ENCODE measurements around the gene WDR5B. TPM values are rescaled to one million over a fixed set of nuclear protein-coding genes. Genes with fewer than 3 reads are reported as not detected.
A peak's percentile ranks its signal among the peaks of the same experiment; 100 is the strongest.

The WDR5B gene
- total RNA-seq, 1 experiment from 2014 or later, result 10.9 TPM

- DNase-seq (ENCODE audit: low spot score), result peak; percentile 15
Measured at GRCh38 chr3:122365582-122366378, 50.1 kb downstream of the WDR5B start.

GRCh38 chr3:122365073-122365472 lies 50.8 kb downstream of the WDR5B start:
- DNase-seq (ENCODE audit: low spot score), result no peak

- DNase-seq (ENCODE audit: low spot score), result no peak
Measured at GRCh38 chr3:122364490-122364889, 51.4 kb downstream of the WDR5B start.

Other genes with a start within 250 kb of the WDR5B start
- gene CASR, start 232.4 kb downstream of the WDR5B start, total RNA-seq (2014; rRNA removed; shearing (Covaris generic)), result not detected in 2 replicates
- gene CSTA, start 90.8 kb downstream of the WDR5B start, total RNA-seq (2014; rRNA removed; shearing (Covaris generic)), result 39.5 and 62.1 TPM in 2 replicates
- gene MIX23, start 32.8 kb downstream of the WDR5B start, total RNA-seq (2014; rRNA removed; shearing (Covaris generic)), result 52.8 and 67.7 TPM in 2 replicates
- gene FAM162A, start 31.9 kb downstream of the WDR5B start, total RNA-seq (2014; rRNA removed; shearing (Covaris generic)), result 25.7 and 34.3 TPM in 2 replicates
- 43.5 and 67.2 TPM in 2 replicates for gene KPNA1, start 98.9 kb upstream of the WDR5B start, total RNA-seq (2014; rRNA removed; shearing (Covaris generic))
- gene PARP9, start 148.2 kb upstream of the WDR5B start, total RNA-seq (2014; rRNA removed; shearing (Covaris generic)), result 57.9 and 67.5 TPM in 2 replicates
- gene DTX3L, start 148.3 kb upstream of the WDR5B start, total RNA-seq (2014; rRNA removed; shearing (Covaris generic)), result 45.9 and 53.2 TPM in 2 replicates
- gene PARP15, start 161.6 kb upstream of the WDR5B start, total RNA-seq (2014; rRNA removed; shearing (Covaris generic)), result not detected in 2 replicates